ENCODE data around the gene NETO2. TPM values are rescaled to one million over a fixed set of nuclear protein-coding genes. Genes with fewer than 3 reads are reported as not detected.
"Not testable (repeated sequence)": the region's sequence is repeated elsewhere in the genome, so short reads cannot be mapped to it uniquely, and the experiment has no call there.

NETO2 gene
- total RNA-seq, 6 donors from 2014 or later: 1.0 to 13.7 (median 7.2) TPM

GRCh38 chr16:47058295-47059086 is 85.3 kb downstream of the NETO2 start:
- Histone ChIP-seq H3K9me3 (no peaks in the 10 kb centered on the region), H3K27ac (no peak overlapping the region), H3K4me3 (no peak overlapping the region), H3K27me3 (no peaks in the 10 kb centered on the region), H3K36me3 (no peaks in the 10 kb centered on the region), H3K4me1 (no peaks in the 10 kb centered on the region)
- DNase-seq (no peak), ATAC-seq (ENCODE audit: low FRiP score in 2 of 2) (no peak)
- 85 to 90% methylated on average over 14 of the region's 14 CpGs for WGBS, 2 donors
- TF ChIP-seq EP300 (IDR thresholded peaks at IDR 0.05) (no peak), POLR2AphosphoS5 (IDR thresholded peaks at IDR 0.05) (no peak), CTCF (IDR thresholded peaks at IDR 0.05) (no peak), POLR2A (IDR thresholded peaks at IDR 0.05) (no peak)

GRCh38 chr16:47057630-47057993 is 86.1 kb downstream of the NETO2 start:
- H3K36me3 ChIP-seq: no peaks in the 10 kb centered on the region
- no peak overlapping the region for H3K27ac ChIP-seq
- no peaks in the 10 kb centered on the region for H3K27me3 ChIP-seq
- DNase-seq (no peak), ATAC-seq (ENCODE audit: low FRiP score in 2 of 2) (no peak)
- no peaks in the 10 kb centered on the region for H3K9me3 ChIP-seq
- H3K4me1 ChIP-seq: no peaks in the 10 kb centered on the region
- WGBS, 2 donors: 74 to 79% methylated on average over 5 of the region's 5 CpGs
- TF ChIP-seq EP300 (IDR thresholded peaks at IDR 0.05): no peak
- no peak for TF ChIP-seq CTCF (IDR thresholded peaks at IDR 0.05)
- TF ChIP-seq POLR2AphosphoS5 (IDR thresholded peaks at IDR 0.05): no peak
- TF ChIP-seq POLR2A (IDR thresholded peaks at IDR 0.05): no peak
- no peak overlapping the region for H3K4me3 ChIP-seq

GRCh38 chr16:47056688-47057629 is 86.8 kb downstream of the NETO2 start:
- 82 to 89% methylated on average over 4 of the region's 4 CpGs for WGBS, 2 donors
- no peaks in the 10 kb centered on the region for H3K27me3 ChIP-seq
- ATAC-seq (ENCODE audit: low FRiP score in 2 of 2) (no peak), DNase-seq (no peak)
- TF ChIP-seq POLR2AphosphoS5 (IDR thresholded peaks at IDR 0.05): no peak
- no peak for TF ChIP-seq EP300 (IDR thresholded peaks at IDR 0.05)
- no peak for TF ChIP-seq CTCF (IDR thresholded peaks at IDR 0.05)
- TF ChIP-seq POLR2A (IDR thresholded peaks at IDR 0.05): no peak
- no peak overlapping the region for H3K4me3 ChIP-seq
- H3K36me3 ChIP-seq: no peaks in the 10 kb centered on the region
- H3K4me1 ChIP-seq: no peaks in the 10 kb centered on the region
- no peaks in the 10 kb centered on the region for H3K9me3 ChIP-seq
- H3K27ac ChIP-seq: no peak overlapping the region

- not testable (repeated sequence) for H3K9me3 ChIP-seq; H3K4me3 ChIP-seq; H3K27ac ChIP-seq; DNase-seq; H3K36me3 ChIP-seq; ATAC-seq (ENCODE audit: low FRiP score in 2 of 2); H3K4me1 ChIP-seq; H3K27me3 ChIP-seq
- 82 to 91% methylated on average over 14 of the region's 14 CpGs for WGBS, 2 donors
Measured at GRCh38 chr16:47056061-47056460, 87.7 kb downstream of the NETO2 start.

- ATAC-seq (ENCODE audit: low FRiP score in 2 of 2): no peak
- Histone ChIP-seq H3K9me3 (no peaks in the 10 kb centered on the region), H3K4me3 (no peak overlapping the region), H3K27me3 (no peaks in the 10 kb centered on the region), H3K36me3 (no peaks in the 10 kb centered on the region), H3K4me1 (no peaks in the 10 kb centered on the region), H3K27ac (no peak overlapping the region)
- 90 to 91% methylated on average over 4 to 24 of the region's 26 CpGs for WGBS, 2 donors
- no peak for TF ChIP-seq POLR2AphosphoS5 (IDR thresholded peaks at IDR 0.05)
- no peak for TF ChIP-seq POLR2A (IDR thresholded peaks at IDR 0.05)
- no peak for TF ChIP-seq CTCF (IDR thresholded peaks at IDR 0.05)
- no peak for TF ChIP-seq EP300 (IDR thresholded peaks at IDR 0.05)
- DNase-seq: peak in 1 of 2 donors; percentile 68
Measured at GRCh38 chr16:47055136-47055885, 88.4 kb downstream of the NETO2 start.

Measured in upper lobe of left lung (tissue), 6 donors.